ENCODE measurements around the gene SMYD3.

DNA sequence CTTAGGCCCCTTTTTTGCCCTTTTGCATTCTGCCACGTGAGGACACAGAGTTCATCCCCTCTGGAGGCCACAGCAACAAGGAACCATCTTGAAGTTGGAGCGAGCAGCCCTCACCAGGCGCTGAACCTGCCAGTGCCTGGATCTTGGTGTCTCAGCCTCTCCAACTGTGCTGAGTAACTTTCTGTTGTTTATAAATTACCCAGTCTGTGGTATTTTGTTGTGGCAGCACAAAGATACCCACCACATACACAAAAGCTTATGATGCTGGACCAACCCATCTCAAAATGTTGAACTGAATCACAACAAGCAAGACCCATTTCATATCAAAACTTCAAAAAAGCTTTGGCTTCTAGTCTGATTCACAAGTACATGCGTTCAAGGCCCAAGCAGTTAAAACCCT, 702.4 kb downstream of the SMYD3 start:
- TF ChIP-seq POLR2A (IDR thresholded peaks at IDR 0.05; ENCODE audit: low read length) (no peak), GATA1 (IDR thresholded peaks at IDR 0.05; ENCODE audit: low read depth, low read length) (no peak)
